ENCODE data around the gene OVOL1.

Gene OVOL1

DNA sequence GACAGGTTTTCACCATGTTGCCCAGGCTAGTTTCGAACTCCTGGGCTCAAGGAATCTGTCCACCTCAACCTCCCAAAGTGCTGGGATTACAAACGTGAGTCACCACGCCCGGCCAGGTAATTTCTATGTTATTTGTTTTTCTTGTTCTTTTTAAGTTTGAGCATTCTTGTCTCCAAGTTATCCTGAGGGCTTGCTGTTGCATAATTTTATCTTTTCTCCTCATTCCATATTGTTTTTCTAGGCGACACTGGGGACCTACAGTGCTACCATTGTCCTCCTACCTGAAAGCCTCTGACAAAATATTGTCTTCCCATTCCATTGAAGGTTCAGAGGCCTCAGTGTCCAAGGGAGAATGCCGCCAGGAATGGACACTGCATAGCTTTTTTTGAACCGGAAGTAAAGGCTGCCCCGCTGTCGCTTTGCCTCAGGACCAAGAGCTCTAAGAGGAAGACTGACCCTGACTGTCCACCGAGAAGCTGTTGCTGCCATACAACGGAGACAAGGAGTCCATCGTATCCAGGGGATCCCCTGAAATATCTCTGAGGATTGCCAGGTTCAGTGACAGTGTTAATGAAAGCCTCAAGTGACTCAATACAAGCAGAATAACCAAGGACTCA, 15.8 kb upstream of the OVOL1 start:
- TF ChIP-seq TOX (CRISPR knock-in tag; IDR thresholded peaks at IDR 0.05; ENCODE audit: borderline replicate concordance) (no peak), ZFP30 (CRISPR knock-in tag; IDR thresholded peaks at IDR 0.05) (no peak), ZFP3 (CRISPR knock-in tag; IDR thresholded peaks at IDR 0.05) (no peak), ISL1 (CRISPR knock-in tag; IDR thresholded peaks at IDR 0.05) (no peak), GLIS3 (CRISPR knock-in tag; IDR thresholded peaks at IDR 0.05) (no peak)
- TF ChIP-seq, protein P1, sequence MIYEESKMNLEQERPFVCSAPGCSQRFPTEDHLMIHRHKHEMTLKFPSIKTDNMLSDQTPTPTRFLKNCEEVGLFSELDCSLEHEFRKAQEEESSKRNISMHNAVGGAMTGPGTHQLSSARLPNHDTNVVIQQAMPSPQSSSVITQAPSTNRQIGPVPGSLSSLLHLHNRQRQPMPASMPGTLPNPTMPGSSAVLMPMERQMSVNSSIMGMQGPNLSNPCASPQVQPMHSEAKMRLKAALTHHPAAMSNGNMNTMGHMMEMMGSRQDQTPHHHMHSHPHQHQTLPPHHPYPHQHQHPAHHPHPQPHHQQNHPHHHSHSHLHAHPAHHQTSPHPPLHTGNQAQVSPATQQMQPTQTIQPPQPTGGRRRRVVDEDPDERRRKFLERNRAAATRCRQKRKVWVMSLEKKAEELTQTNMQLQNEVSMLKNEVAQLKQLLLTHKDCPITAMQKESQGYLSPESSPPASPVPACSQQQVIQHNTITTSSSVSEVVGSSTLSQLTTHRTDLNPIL (CRISPR knock-in tag; IDR thresholded peaks at IDR 0.05; ENCODE audit: low read depth): no peak
- TF ChIP-seq, protein P2, sequence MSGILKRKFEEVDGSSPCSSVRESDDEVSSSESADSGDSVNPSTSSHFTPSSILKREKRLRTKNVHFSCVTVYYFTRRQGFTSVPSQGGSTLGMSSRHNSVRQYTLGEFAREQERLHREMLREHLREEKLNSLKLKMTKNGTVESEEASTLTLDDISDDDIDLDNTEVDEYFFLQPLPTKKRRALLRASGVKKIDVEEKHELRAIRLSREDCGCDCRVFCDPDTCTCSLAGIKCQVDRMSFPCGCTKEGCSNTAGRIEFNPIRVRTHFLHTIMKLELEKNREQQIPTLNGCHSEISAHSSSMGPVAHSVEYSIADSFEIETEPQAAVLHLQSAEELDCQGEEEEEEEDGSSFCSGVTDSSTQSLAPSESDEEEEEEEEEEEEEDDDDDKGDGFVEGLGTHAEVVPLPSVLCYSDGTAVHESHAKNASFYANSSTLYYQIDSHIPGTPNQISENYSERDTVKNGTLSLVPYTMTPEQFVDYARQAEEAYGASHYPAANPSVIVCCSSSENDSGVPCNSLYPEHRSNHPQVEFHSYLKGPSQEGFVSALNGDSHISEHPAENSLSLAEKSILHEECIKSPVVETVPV (CRISPR knock-in tag; IDR thresholded peaks at IDR 0.05): no peak
- ATAC-seq: no peak

DNA sequence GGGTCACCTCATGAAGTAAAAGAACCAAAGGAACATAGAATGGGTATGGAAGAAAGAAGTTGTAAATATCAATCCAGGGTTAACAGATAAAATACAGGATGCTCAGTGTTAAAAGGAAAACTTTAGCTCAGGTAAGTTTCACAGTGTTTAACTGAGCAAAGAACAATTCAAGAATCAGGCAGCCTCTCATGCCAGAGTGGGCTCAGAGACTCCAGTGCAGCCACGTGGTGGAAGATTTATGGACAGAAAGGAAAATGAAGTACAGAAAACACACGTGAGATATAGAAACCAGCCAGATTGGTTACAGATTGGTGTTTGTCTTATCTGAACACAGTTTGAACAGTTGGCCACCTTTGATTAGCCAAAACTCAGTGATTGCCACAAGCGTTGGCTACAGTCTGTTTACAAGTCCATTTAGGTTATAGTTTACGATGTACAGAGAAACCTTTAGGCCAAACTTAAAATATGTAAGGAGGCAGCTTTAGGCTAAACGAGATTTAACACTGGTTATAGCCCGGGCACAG, 15.2 kb upstream of the OVOL1 start:
- no peak for ATAC-seq
- TF ChIP-seq, protein P3, sequence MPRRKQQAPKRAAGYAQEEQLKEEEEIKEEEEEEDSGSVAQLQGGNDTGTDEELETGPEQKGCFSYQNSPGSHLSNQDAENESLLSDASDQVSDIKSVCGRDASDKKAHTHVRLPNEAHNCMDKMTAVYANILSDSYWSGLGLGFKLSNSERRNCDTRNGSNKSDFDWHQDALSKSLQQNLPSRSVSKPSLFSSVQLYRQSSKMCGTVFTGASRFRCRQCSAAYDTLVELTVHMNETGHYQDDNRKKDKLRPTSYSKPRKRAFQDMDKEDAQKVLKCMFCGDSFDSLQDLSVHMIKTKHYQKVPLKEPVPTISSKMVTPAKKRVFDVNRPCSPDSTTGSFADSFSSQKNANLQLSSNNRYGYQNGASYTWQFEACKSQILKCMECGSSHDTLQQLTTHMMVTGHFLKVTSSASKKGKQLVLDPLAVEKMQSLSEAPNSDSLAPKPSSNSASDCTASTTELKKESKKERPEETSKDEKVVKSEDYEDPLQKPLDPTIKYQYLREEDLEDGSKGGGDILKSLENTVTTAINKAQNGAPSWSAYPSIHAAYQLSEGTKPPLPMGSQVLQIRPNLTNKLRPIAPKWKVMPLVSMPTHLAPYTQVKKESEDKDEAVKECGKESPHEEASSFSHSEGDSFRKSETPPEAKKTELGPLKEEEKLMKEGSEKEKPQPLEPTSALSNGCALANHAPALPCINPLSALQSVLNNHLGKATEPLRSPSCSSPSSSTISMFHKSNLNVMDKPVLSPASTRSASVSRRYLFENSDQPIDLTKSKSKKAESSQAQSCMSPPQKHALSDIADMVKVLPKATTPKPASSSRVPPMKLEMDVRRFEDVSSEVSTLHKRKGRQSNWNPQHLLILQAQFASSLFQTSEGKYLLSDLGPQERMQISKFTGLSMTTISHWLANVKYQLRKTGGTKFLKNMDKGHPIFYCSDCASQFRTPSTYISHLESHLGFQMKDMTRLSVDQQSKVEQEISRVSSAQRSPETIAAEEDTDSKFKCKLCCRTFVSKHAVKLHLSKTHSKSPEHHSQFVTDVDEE (CRISPR knock-in tag; IDR thresholded peaks at IDR 0.05): no peak
- TF ChIP-seq, protein P4, sequence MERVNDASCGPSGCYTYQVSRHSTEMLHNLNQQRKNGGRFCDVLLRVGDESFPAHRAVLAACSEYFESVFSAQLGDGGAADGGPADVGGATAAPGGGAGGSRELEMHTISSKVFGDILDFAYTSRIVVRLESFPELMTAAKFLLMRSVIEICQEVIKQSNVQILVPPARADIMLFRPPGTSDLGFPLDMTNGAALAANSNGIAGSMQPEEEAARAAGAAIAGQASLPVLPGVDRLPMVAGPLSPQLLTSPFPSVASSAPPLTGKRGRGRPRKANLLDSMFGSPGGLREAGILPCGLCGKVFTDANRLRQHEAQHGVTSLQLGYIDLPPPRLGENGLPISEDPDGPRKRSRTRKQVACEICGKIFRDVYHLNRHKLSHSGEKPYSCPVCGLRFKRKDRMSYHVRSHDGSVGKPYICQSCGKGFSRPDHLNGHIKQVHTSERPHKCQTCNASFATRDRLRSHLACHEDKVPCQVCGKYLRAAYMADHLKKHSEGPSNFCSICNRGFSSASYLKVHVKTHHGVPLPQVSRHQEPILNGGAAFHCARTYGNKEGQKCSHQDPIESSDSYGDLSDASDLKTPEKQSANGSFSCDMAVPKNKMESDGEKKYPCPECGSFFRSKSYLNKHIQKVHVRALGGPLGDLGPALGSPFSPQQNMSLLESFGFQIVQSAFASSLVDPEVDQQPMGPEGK (CRISPR knock-in tag; IDR thresholded peaks at IDR 0.05; ENCODE audit: borderline replicate concordance): no peak
- TF ChIP-seq RARB (CRISPR knock-in tag; IDR thresholded peaks at IDR 0.05) (no peak), OSR1 (CRISPR knock-in tag; IDR thresholded peaks at IDR 0.05) (no peak), ZNF70 (CRISPR knock-in tag; IDR thresholded peaks at IDR 0.05) (no peak), ARNTL (CRISPR knock-in tag; IDR thresholded peaks at IDR 0.05; ENCODE audit: borderline replicate concordance, low read depth) (no peak), TOX (CRISPR knock-in tag; IDR thresholded peaks at IDR 0.05; ENCODE audit: borderline replicate concordance) (no peak), ISL1 (CRISPR knock-in tag; IDR thresholded peaks at IDR 0.05) (no peak), ZFP30 (CRISPR knock-in tag; IDR thresholded peaks at IDR 0.05) (no peak), ESRRG (CRISPR knock-in tag; IDR thresholded peaks at IDR 0.05) (no peak), ZFP3 (CRISPR knock-in tag; IDR thresholded peaks at IDR 0.05) (no peak), GLIS3 (CRISPR knock-in tag; IDR thresholded peaks at IDR 0.05) (no peak), BACH2 (CRISPR knock-in tag; IDR thresholded peaks at IDR 0.05; ENCODE audit: borderline replicate concordance) (no peak), TCF4 (CRISPR knock-in tag; IDR thresholded peaks at IDR 0.05; ENCODE audit: borderline replicate concordance) (no peak)
- TF ChIP-seq, protein P1 (CRISPR knock-in tag; IDR thresholded peaks at IDR 0.05; ENCODE audit: low read depth): no peak

DNA sequence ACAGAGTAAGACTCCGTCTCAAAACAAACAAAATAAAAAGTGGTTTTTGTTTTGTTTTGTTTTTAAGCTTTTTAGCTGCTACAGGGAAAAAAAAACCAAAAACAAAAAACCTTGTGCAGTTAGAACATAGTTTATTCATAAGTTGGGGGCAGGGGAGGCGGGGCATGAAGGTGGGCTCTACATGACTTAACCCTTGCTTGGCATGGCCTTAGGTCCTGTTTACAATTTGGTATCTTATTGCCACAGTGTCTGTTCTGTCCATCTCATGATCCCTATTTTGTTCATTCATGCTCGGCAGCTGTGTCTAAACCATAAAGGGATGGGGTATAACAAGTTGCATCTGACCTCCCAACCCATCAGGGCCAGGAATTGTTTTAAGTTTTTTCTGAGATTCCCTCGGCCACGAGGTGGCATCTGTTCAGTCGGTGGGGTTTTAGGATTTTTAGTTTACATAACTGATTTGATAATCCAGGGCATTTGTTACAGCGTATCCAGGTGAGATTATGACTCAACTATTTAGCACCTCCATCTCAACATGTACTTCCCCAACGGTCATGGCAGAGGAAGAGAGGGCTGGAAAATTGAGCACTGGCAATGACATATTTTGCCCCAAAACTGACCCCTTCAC, 13.0 kb upstream of the OVOL1 start:
- no peak for TF ChIP-seq ZFP3 (CRISPR knock-in tag; IDR thresholded peaks at IDR 0.05)
- no peak for TF ChIP-seq ARNTL (CRISPR knock-in tag; IDR thresholded peaks at IDR 0.05; ENCODE audit: borderline replicate concordance, low read depth)
- TF ChIP-seq, protein P1 (CRISPR knock-in tag; IDR thresholded peaks at IDR 0.05; ENCODE audit: low read depth): no peak
- TF ChIP-seq RARB (CRISPR knock-in tag; IDR thresholded peaks at IDR 0.05): no peak
- TF ChIP-seq BACH2 (CRISPR knock-in tag; IDR thresholded peaks at IDR 0.05; ENCODE audit: borderline replicate concordance): no peak
- TF ChIP-seq, protein P3 (CRISPR knock-in tag; IDR thresholded peaks at IDR 0.05): no peak
- no peak for TF ChIP-seq ZNF70 (CRISPR knock-in tag; IDR thresholded peaks at IDR 0.05)
- TF ChIP-seq PPARA (CRISPR knock-in tag; IDR thresholded peaks at IDR 0.05; ENCODE audit: borderline replicate concordance): no peak
- TF ChIP-seq, protein P4 (CRISPR knock-in tag; IDR thresholded peaks at IDR 0.05; ENCODE audit: borderline replicate concordance): no peak
- TF ChIP-seq GLIS3 (CRISPR knock-in tag; IDR thresholded peaks at IDR 0.05): no peak
- TF ChIP-seq ZNF565 (CRISPR knock-in tag; conservative IDR thresholded peaks at IDR 0.05; ENCODE audit: low read depth): no peak
- no peak for TF ChIP-seq OSR1 (CRISPR knock-in tag; IDR thresholded peaks at IDR 0.05)
- ATAC-seq: no peak
